Measurements from ENCODE around the gene CCNL2. TPM values are rescaled to one million over a fixed set of nuclear protein-coding genes. Genes with fewer than 3 reads are reported as not detected.
A peak's percentile ranks its signal among the peaks of the same experiment; 100 is the strongest.

CCNL2 gene
- total and polyA plus RNA-seq, 2 of the 13 experiments (the other 11 are each of a cell fraction or from before 2014, with no cell fraction given): 105 to 340 TPM

- TF ChIP-seq ZNF512 (CRISPR knock-in tag; IDR thresholded peaks at IDR 0.05): no peak
- TF ChIP-seq AGO1 (IDR thresholded peaks at IDR 0.05; ENCODE audit: low read depth, low read length, poor library complexity, severe bottlenecking): peak; percentile 94
These were observed 44.6 kb downstream of the CCNL2 start (continued) for GRCh38 chr1:1354271-1355247.

GRCh38 chr1:1353389-1354151 is 45.6 kb downstream of the CCNL2 start:
- peaks cover 33% of the 10 kb centered on the region for H3K4me1 ChIP-seq (ENCODE audit: insufficient read depth, low read length)
- H3K9ac ChIP-seq (ENCODE audit: insufficient read depth, low read depth, low read length): no peak overlapping the region
- H4K20me1 ChIP-seq (ENCODE audit: insufficient read depth, low read length): no peaks in the 10 kb centered on the region
- ATAC-seq: no peak
- ChIA-PET POLR2A (no interaction called here), CTCF (ENCODE audit: low intra/inter-chr PET ratio, low total read pairs) (no interaction called here)
- H3K4me3 ChIP-seq (replicated peaks in 1 of 3; ENCODE audit: insufficient read depth in 1 of 3, low read depth in 2 of 3, low read length in 3 of 3): no peak overlapping the region
- no peak for FAIRE-seq
- H3K9me3 ChIP-seq (ENCODE audit: low read length): no peaks in the 10 kb centered on the region
- DNase-seq (ENCODE audit: low spot score): no peak
- no peaks in the 10 kb centered on the region for H3K36me3 ChIP-seq (replicated peaks in 1 of 2; ENCODE audit: control insufficient read depth in 1 of 2, insufficient read depth in 2 of 2, low read length in 2 of 2)
- no TSS peak for BruUV-seq (replicated peaks)
- no peak overlapping the region for H3K4me2 ChIP-seq (ENCODE audit: low read depth, low read length)
- no peak overlapping the region for H2AFZ ChIP-seq (ENCODE audit: low read length)
- intact Hi-C loops (cut with micrococcal nuclease; ENCODE audit: unreplicated experiment): no loop called here
- WGBS (ENCODE audit: low lambda C conversion rate): 83% methylated on average over 13 of the region's 28 CpGs
- peak; percentile 82 for TF ChIP-seq AGO2 (optimal IDR thresholded peaks at IDR 0.05; ENCODE audit: low read depth, low read length)
- peak; percentile 92; the same call in 1 of the 2 replicates for TF ChIP-seq AKAP8 (CRISPR knock-in tag; IDR thresholded peaks at IDR 0.05)
- peak; percentile 62 for TF ChIP-seq RBFOX2 (IDR thresholded peaks at IDR 0.05; ENCODE audit: low read depth, low read length)
- no peak for TF ChIP-seq ZBTB7A (CRISPR knock-in tag; IDR thresholded peaks at IDR 0.05)
- peak; percentile 96 for TF ChIP-seq AGO1 (IDR thresholded peaks at IDR 0.05; ENCODE audit: low read depth, low read length, poor library complexity, severe bottlenecking)
- TF ChIP-seq FOXM1 (CRISPR knock-in tag; IDR thresholded peaks at IDR 0.05): no peak
- TF ChIP-seq MBD4 (IDR thresholded peaks at IDR 0.05; ENCODE audit: borderline replicate concordance, low read length): no peak
- TF ChIP-seq DDIT3 (CRISPR knock-in tag; IDR thresholded peaks at IDR 0.05): no peak
- TF ChIP-seq GATA4 (IDR thresholded peaks at IDR 0.05; ENCODE audit: borderline replicate concordance, low read depth): no peak
- 0 out of 2 replicates have a peak, but pooled peaks have one; percentile 16 for TF ChIP-seq PATZ1 (CRISPR knock-in tag; IDR thresholded peaks at IDR 0.05)
- peaks cover 6% of the 10 kb centered on the region for H3K79me2 ChIP-seq (ENCODE audit: insufficient read depth, low read length)
- no peaks in the 10 kb centered on the region for H3K27me3 ChIP-seq (ENCODE audit: control insufficient read depth in 1 of 2, insufficient read depth in 2 of 2, low read length in 2 of 2)
- in situ Hi-C loops (cut with HindIII; ENCODE audit: extremely low pct_ligation_motif_present, low pct_unique_long_range_greater_than_20kb): no loop called here
- H3K27ac ChIP-seq (ENCODE audit: extremely low read length, insufficient read depth, low read length): no peak overlapping the region
